ENCODE data around the gene SETD2.
"Not testable (repeated sequence)": the region's sequence is repeated elsewhere in the genome, so short reads cannot be mapped to it uniquely, and the experiment has no call there.

The SETD2 gene

DNA sequence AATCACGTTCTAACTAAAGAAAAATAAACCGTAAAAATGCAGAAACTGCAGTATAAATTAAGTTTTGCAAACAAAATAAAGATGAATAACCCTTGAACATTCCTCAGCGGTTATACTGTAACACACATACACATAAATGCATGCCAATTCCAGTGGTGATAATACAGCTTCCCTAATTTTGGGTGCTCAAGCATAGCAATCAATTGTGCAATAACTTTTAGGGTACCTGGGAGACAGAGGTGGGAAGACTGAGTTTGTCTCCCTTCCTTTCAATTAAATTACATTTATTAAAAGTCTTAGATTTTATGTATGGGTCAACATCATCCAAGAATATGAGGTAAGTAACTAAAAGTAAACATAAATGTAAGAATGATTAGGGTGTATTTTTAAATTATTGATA lies 71.8 kb downstream of the SETD2 start:
- TF ChIP-seq, protein P1, sequence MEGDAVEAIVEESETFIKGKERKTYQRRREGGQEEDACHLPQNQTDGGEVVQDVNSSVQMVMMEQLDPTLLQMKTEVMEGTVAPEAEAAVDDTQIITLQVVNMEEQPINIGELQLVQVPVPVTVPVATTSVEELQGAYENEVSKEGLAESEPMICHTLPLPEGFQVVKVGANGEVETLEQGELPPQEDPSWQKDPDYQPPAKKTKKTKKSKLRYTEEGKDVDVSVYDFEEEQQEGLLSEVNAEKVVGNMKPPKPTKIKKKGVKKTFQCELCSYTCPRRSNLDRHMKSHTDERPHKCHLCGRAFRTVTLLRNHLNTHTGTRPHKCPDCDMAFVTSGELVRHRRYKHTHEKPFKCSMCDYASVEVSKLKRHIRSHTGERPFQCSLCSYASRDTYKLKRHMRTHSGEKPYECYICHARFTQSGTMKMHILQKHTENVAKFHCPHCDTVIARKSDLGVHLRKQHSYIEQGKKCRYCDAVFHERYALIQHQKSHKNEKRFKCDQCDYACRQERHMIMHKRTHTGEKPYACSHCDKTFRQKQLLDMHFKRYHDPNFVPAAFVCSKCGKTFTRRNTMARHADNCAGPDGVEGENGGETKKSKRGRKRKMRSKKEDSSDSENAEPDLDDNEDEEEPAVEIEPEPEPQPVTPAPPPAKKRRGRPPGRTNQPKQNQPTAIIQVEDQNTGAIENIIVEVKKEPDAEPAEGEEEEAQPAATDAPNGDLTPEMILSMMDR (conservative IDR thresholded peaks at IDR 0.05) = no peak

DNA sequence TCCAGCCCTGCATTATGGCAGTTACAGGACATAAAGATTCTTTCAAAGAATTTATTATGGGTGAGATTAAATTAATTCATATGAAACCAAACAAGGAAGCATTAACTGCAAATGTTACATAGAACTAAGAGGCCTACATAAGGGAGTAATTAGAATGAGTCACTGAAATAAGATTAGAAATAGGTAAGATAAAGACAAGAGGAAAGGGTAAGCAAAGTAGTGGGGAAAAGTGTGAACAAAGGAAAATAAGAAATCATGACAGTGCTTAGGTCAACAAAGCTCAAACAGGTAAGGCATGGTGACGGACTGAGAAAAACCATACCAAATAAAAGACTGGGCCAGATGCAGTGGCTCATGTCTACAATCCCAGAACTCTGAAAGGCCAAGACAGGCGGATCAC lies 74.3 kb downstream of the SETD2 start:
- H3K27ac ChIP-seq = no peak overlapping the region
- TF ChIP-seq, protein P1 (conservative IDR thresholded peaks at IDR 0.05) = no peak

More for the DNA sequence above, 71.8 kb downstream of the SETD2 start:
- no peak overlapping the region for H3K27ac ChIP-seq

DNA sequence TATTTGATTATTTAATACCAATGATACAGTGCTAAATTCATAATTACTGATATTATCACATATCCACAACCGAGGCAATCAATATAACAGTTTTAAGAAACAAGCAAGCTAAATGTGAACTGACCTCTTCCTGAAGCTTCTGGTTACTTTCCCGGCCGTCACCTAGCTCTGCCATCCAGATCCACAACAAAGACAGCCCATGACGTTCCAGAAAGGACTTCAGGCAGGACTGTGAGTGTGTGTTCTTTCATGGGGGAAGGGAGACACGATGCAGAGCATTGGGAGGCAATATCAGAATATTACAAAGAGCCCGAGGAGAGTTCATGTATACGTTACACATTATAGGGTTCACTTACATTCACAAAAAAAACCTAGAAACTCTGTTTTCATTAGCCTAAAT lies 77.8 kb downstream of the SETD2 start:
- TF ChIP-seq, protein P1 (conservative IDR thresholded peaks at IDR 0.05) = no peak
- H3K27ac ChIP-seq = no peak overlapping the region

DNA sequence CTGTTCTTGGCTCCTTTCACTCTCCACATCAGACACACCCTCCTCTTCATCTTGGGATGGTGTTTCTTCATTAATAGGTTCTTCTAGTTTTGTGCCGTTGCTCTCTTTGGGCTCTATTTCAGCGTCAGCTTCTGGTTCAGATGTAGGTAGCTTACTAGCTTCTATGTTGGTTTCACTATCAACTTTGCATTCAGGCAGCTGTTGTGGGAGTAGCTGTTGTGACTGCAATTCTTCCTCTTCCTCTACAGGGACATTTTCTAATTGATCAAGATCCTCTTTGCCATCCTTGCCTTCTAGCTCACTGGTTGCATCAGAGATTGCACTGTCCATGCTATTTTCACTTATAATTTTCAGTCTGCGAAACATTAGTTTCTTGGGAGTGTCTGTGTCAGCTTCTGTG lies 80.1 kb downstream of the SETD2 start:
- no peak overlapping the region for H3K27ac ChIP-seq
- TF ChIP-seq, protein P1 (conservative IDR thresholded peaks at IDR 0.05) = no peak

DNA sequence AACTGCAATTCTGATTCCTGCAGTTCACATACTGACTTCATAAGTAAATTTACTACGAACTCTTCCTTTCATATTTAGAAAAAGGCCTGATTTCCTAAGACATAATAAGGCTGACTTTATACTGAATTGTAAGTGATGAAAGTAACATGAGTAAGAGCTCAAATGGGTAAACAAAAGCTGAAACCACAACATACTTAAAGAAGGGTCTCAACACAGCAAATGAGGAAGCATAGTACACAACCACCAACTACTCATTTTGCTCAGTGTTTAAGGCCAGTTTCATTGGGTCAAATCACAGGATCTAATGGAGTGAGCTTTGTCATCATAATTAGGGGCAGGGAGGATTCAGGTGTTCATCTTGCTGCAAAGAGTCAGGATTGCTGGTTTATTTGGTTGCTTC lies 81.4 kb downstream of the SETD2 start:
- TF ChIP-seq, protein P1 (conservative IDR thresholded peaks at IDR 0.05) = no peak
- H3K27ac ChIP-seq = no peak overlapping the region

DNA sequence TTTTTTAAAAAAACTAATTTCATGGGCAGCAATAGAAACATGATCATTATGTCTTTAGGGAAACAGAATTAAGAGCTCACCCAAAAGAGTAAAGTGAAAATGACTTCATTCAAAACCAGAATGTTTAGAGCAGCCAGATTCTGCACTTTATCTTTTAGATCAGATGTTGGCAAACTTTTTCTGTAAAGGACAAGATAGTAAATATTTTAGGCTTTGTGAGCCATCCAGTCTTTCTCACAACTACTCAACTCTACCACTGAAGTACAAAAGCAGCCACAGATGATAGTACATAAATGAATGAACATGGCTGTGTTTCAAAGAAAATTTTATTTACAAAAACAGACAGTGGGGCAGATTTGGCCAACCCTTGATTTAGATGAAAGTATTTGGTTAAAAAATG lies 84.5 kb downstream of the SETD2 start:
- no peak overlapping the region for H3K27ac ChIP-seq
- TF ChIP-seq, protein P1 (conservative IDR thresholded peaks at IDR 0.05) = no peak

DNA sequence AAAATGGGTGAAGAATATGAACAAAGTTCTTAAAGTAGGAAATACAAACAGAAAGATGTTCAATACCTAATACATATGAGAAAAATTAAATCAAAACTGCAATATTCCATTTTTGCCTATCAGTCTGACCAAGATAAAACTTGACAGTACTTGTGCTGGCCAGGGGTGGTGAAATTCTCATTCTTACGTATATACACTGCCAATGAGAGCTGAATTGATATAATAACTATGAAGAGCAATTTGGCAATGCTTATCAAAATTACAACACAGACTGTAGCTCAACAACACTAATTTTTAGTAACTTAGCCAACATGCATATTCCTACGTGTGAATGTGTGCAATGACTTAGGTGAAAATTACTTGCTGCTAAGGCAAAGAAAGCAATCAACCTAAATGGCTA lies 90.2 kb downstream of the SETD2 start:
- TF ChIP-seq, protein P1 (conservative IDR thresholded peaks at IDR 0.05) = no peak

DNA sequence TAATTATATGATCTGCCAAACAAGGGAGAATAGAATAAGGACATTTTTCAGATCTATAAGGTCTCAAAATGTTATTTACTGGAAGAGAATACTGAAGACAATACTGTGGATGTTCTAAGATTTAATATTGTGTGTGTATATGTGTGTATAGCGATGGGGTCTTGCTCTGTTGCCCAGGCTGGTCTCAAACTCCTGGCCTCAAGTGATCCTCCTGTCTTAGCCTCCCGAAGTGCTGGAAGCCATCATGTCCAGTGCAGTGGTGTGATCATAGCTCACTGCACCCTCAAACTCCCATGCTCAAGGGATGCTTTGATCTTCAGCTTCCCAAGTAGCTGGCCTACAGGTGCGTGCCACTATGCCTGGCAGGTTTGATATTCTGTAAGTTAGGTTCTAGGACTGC lies 93.1 kb downstream of the SETD2 start:
- TF ChIP-seq, protein P1 (conservative IDR thresholded peaks at IDR 0.05) = no peak
- H3K27ac ChIP-seq = no peak overlapping the region

More for the DNA sequence above, 90.2 kb downstream of the SETD2 start:
- H3K27ac ChIP-seq = no peak overlapping the region

DNA sequence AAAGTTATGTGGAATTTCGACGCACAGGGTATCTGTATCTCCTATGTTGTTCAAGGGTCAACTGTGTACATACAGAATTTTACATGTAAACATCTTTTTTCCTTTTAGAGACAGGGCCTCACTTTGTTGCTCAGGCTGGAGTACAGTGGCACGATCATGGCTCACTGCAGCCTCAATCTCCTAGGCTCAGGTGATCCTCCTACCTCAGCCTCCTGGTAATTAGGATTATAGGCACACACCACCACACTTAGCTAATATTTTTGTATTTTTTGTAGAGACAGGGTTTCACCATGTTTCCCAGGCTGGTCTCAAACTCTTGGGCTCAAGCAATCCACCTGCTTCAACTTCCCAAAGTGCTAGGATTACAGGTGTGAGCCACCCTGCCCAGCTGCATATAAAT lies 97.7 kb downstream of the SETD2 start:
- not testable (repeated sequence) for H3K27ac ChIP-seq
